ENCODE measurements around the gene DIAPH2.

GRCh38 chrX:97587171-97587570 is 902.5 kb downstream of the DIAPH2 start:
- no peak for TF ChIP-seq EZH2 (IDR thresholded peaks at IDR 0.05; ENCODE audit: borderline replicate concordance, low read depth, low read length)
- no peak for TF ChIP-seq RAD21 (CRISPR knock-in tag; conservative IDR thresholded peaks at IDR 0.05 in 1 of 2, IDR thresholded peaks at IDR 0.05 in 1 of 2)
- no peak for TF ChIP-seq EGR1 (conservative IDR thresholded peaks at IDR 0.05)
- TF ChIP-seq YY1 (IDR thresholded peaks at IDR 0.05; ENCODE audit: borderline replicate concordance in 1 of 3, control insufficient read depth in 1 of 3, extremely low read depth in 1 of 3, insufficient read depth in 3 of 3, insufficient read length in 1 of 3, insufficient replicate concordance in 2 of 3, low read depth in 1 of 3, low read length in 2 of 3) = no peak
- no peak for TF ChIP-seq ZNF184 (CRISPR knock-in tag; IDR thresholded peaks at IDR 0.05)
- no peak for TF ChIP-seq RBFOX2 (IDR thresholded peaks at IDR 0.05; ENCODE audit: low read depth, low read length)
- TF ChIP-seq NELFE (IDR thresholded peaks at IDR 0.05; ENCODE audit: insufficient read depth, insufficient read length) = no peak
- no peak for TF ChIP-seq MAZ (CRISPR knock-in tag; conservative IDR thresholded peaks at IDR 0.05 in 1 of 2, IDR thresholded peaks at IDR 0.05 in 1 of 2)
- TF ChIP-seq CTCF (IDR thresholded peaks at IDR 0.05 in 2 of 3, conservative IDR thresholded peaks at IDR 0.05 in 1 of 3; ENCODE audit: insufficient read depth in 2 of 3, low read depth in 1 of 3, low read length in 3 of 3) = no peak
- TF ChIP-seq YBX1 (IDR thresholded peaks at IDR 0.05) = no peak
